Transverse colon (tissue), 4 donors: ENCODE data around the gene DOCK1. TPM values are rescaled to one million over a fixed set of nuclear protein-coding genes. Genes with fewer than 3 reads are reported as not detected.

Source experiments
- DNase-seq: peaks from one replicate; pipeline ENCODE4 v3.0.0-alpha.2; 2019
- H3K27ac ChIP-seq, 4 donors: fragments of 200-600 bp; sonication (generic); 2 replicates each; pipeline ENCODE4 v1.5.1; 2016 to 2018; ENCODE audit warnings: inconsistent platforms in 4 of 4
- H3K27me3 ChIP-seq: fragments of 200-600 bp; sonication (generic); 2 replicates; pipeline ENCODE4 v1.5.1; 2017; ENCODE audit warnings: inconsistent platforms
- H3K36me3 ChIP-seq, 4 donors: fragments of 200-600 bp; sonication (generic); 2 replicates each; pipeline ENCODE4 v1.5.1; 2017 to 2019; ENCODE audit warnings: inconsistent platforms in 4 of 4
- H3K4me1 ChIP-seq, 4 donors: fragments of 200-600 bp; sonication (generic); 2 replicates each; pipeline ENCODE4 v1.5.1; 2017 to 2020; ENCODE audit warnings: inconsistent platforms in 4 of 4
- H3K4me3 ChIP-seq, 4 donors: fragments of 200-600 bp; sonication (generic); 1 replicate in 1 of 4; 2 replicates in 3 of 4; pipeline versions ENCODE4 v1.5.1 to v1.6.1; 2017 to 2019; ENCODE audit warnings: inconsistent platforms in 4 of 4
- H3K9me3 ChIP-seq, 2 donors: fragments of 200-600 bp; sonication (generic); 2 replicates each; pipeline ENCODE4 v1.5.1; 2017 to 2019; ENCODE audit warnings: inconsistent platforms in 2 of 2
- EP300 ChIP-seq: sonication (generic); formaldehyde crosslinking; IDR thresholded peaks from one replicate; pipeline ENCODE4 v1.6.1; 2017; ENCODE audit warnings: antibody characterized with exemption, low read depth
- POLR2A ChIP-seq: fragments of 450-650 bp; IDR thresholded peaks from one replicate; pipeline ENCODE4 v1.6.1; 2016; ENCODE audit warnings: antibody characterized with exemption, mild to moderate bottlenecking, moderate library complexity
- POLR2AphosphoS5 ChIP-seq, 3 donors: sonication (generic); formaldehyde crosslinking; IDR thresholded peaks; one replicate each; pipeline ENCODE4 v1.6.1; 2016; ENCODE audit warnings: antibody characterized with exemption in 3 of 3
- WGBS, 2 donors: methylation state at CpG; one replicate each; pipeline ENCODE4 v1.1.5; 2018; ENCODE audit warnings: low coverage in 1 of 2; 5-methylcytosine and 5-hydroxymethylcytosine counted together
- in situ Hi-C, 4 donors: fragments of 200-750 bp; cut with MboI; loops; one replicate each; pipeline versions ENCODE4 v1.15.0 to v1.15.1; 2017; ENCODE audit warnings: low sequenced_read_pairs in 3 of 4, low pct_ligation_motif_present in 1 of 4, low pct_unique_long_range_greater_than_20kb in 1 of 4
- intact Hi-C: fragments of 100-400 bp; cut with DNase I; formaldehyde crosslinking; loops from one replicate; pipeline ENCODE4 v1.15.1; 2023; ENCODE audit warnings: low total_unique reads
- total RNA-seq, 4 donors: library from RNA; depleted of rRNA; stranded (reverse); fragments of >200 nt; gene quantifications; one replicate each; pipeline ENCODE4 v1.1.0, GENCODE V29; 2016
- TF ChIP-seq, protein P1 (sequence below), 5 experiments: fragments of 200-600 bp in 3 of 5; fragments of 450-650 bp in 2 of 5; sonication (generic) in 3 of 5; IDR thresholded peaks; 1 replicate in 2 of 5; 2 replicates in 3 of 5; pipeline ENCODE4 v1.5.1; 2016 to 2017; ENCODE audit warnings: antibody characterized with exemption in 5 of 5, inconsistent platforms in 3 of 5, mild to moderate bottlenecking in 2 of 5, moderate library complexity in 1 of 5

The DOCK1 gene
- total RNA-seq, 4 donors from 2014 or later, result 75.1 to 200 (median 92.5) TPM

DNA sequence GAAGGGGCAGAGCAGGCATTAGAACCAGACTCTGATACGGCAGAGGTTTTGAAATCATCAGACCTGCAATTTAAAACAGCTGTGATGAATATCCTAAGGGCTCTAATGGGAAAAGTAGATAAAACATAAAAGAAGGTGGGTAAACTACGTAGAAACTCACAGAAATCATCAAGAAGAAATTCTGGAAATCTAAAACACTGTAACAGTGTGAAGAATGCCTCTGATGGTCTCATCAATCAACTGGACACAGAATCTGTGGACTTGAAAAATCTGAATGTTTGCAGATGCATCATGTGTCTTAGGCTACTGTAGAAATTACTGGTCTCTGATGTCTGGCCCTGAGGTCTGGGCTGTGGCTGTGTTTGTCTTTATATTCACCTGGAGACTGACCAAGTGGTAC, 470.8 kb downstream of the DOCK1 start:
- WGBS, 2 donors, result 76 to 78% methylated on average over 2 of the region's 2 CpGs

DNA sequence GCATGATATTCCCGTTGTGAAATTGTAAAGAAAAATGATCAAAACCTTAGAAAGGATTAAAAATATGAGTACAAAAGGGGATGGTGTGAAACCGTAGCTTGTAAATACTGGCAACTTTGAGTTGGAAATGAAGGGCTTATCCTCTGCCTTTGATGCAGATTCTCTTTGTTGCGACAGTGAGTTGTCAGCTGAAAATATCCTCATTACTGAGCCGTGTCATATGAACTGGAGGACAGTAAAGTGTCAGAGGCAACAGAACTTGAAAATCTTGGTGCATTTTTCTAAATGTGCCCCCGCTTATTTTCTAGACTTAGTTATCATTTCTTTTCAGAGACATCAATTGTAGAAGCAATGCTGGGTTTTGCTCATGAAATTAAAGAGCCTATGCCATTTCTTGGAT, 473.4 kb downstream of the DOCK1 start:
- in situ Hi-C loops (no loop called here), intact Hi-C loops (no loop called here)
- Histone ChIP-seq H3K27ac (no peak overlapping the region), H3K36me3 (peaks cover 0 to 9% (median 0%) of the 10 kb centered on the region in 4 donors), H3K27me3 (no peaks in the 10 kb centered on the region), H3K9me3 (no peaks in the 10 kb centered on the region), H3K4me1 (no peaks in the 10 kb centered on the region), H3K4me3 (no peak overlapping the region)
- no peak for DNase-seq
- TF ChIP-seq, protein P1, sequence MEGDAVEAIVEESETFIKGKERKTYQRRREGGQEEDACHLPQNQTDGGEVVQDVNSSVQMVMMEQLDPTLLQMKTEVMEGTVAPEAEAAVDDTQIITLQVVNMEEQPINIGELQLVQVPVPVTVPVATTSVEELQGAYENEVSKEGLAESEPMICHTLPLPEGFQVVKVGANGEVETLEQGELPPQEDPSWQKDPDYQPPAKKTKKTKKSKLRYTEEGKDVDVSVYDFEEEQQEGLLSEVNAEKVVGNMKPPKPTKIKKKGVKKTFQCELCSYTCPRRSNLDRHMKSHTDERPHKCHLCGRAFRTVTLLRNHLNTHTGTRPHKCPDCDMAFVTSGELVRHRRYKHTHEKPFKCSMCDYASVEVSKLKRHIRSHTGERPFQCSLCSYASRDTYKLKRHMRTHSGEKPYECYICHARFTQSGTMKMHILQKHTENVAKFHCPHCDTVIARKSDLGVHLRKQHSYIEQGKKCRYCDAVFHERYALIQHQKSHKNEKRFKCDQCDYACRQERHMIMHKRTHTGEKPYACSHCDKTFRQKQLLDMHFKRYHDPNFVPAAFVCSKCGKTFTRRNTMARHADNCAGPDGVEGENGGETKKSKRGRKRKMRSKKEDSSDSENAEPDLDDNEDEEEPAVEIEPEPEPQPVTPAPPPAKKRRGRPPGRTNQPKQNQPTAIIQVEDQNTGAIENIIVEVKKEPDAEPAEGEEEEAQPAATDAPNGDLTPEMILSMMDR (IDR thresholded peaks at IDR 0.05), result no peak
- no peak for TF ChIP-seq POLR2A
- TF ChIP-seq EP300, result no peak
- TF ChIP-seq POLR2AphosphoS5 (IDR thresholded peaks at IDR 0.05), result no peak
- WGBS, 2 donors, result 93 to 98% methylated on average over 5 of the region's 5 CpGs

More for the DNA sequence above, 470.8 kb downstream of the DOCK1 start:
- Histone ChIP-seq H3K4me1 (no peaks in the 10 kb centered on the region), H3K27ac (no peak overlapping the region), H3K27me3 (no peaks in the 10 kb centered on the region), H3K36me3 (peaks cover 0 to 9% (median 0%) of the 10 kb centered on the region in 4 donors), H3K4me3 (no peak overlapping the region), H3K9me3 (no peaks in the 10 kb centered on the region)
- intact Hi-C loops (no loop called here), in situ Hi-C loops (no loop called here)
- DNase-seq, result no peak
- no peak for TF ChIP-seq POLR2AphosphoS5 (IDR thresholded peaks at IDR 0.05)

- in situ Hi-C loops (no loop called here), intact Hi-C loops (no loop called here)
- Histone ChIP-seq H3K4me1 (no peaks in the 10 kb centered on the region), H3K27me3 (no peaks in the 10 kb centered on the region), H3K36me3 (peaks cover 0 to 3% (median 0%) of the 10 kb centered on the region in 4 donors), H3K4me3 (no peak overlapping the region), H3K9me3 (no peaks in the 10 kb centered on the region), H3K27ac (no peak overlapping the region)
- WGBS, 2 donors, result 86% methylated on average over 18 of the region's 18 CpGs; no CpG with 5 or more reads in 1 of the 2 donors
- no peak for DNase-seq
- no peak for TF ChIP-seq POLR2AphosphoS5 (IDR thresholded peaks at IDR 0.05)
- TF ChIP-seq, protein P1 (IDR thresholded peaks at IDR 0.05), result no peak
- TF ChIP-seq POLR2A, result no peak
Measured at GRCh38 chr10:127384532-127384931, 479.3 kb downstream of the DOCK1 start.

DNA sequence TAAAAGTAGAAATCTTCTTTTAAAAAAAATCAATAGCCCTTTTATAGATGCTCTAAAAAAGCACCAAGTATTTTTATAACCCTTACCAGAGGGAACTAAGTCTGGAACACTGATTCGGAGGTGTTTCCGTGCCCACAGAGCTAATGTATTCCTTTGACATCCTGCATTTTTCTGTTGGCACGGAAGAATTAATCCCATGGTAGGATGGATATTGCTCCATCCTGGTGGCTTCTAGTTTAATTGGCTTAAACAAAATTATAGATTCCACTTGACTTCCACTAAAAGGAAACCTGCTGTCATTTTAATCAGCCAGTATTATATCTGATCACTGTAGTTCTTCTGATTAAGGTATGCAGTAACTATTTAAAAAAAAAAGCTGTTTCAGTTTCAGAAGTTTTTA, 479.8 kb downstream of the DOCK1 start:
- intact Hi-C loops (no loop called here), in situ Hi-C loops (no loop called here)
- Histone ChIP-seq H3K4me1 (no peaks in the 10 kb centered on the region), H3K36me3 (peaks cover 0 to 3% (median 0%) of the 10 kb centered on the region in 4 donors), H3K9me3 (no peaks in the 10 kb centered on the region), H3K4me3 (no peak overlapping the region), H3K27me3 (no peaks in the 10 kb centered on the region), H3K27ac (no peak overlapping the region)
- DNase-seq, result no peak
- TF ChIP-seq POLR2AphosphoS5 (IDR thresholded peaks at IDR 0.05) (no peak), EP300 (no peak), POLR2A (no peak)
- TF ChIP-seq, protein P1 (IDR thresholded peaks at IDR 0.05), result no peak
- 93 to 98% methylated on average over 3 of the region's 3 CpGs for WGBS, 2 donors

- Histone ChIP-seq H3K4me3 (no peak overlapping the region), H3K36me3 (peaks cover 0 to 3% (median 0%) of the 10 kb centered on the region in 4 donors), H3K27me3 (no peaks in the 10 kb centered on the region), H3K4me1 (no peaks in the 10 kb centered on the region), H3K27ac (no peak overlapping the region), H3K9me3 (no peaks in the 10 kb centered on the region)
- 85 to 88% methylated on average over 7 to 17 of the region's 17 CpGs for WGBS, 2 donors
- in situ Hi-C loops (no loop called here), intact Hi-C loops (no loop called here)
- no peak for DNase-seq
- TF ChIP-seq POLR2AphosphoS5 (IDR thresholded peaks at IDR 0.05) (no peak), POLR2A (no peak), EP300 (no peak)
- TF ChIP-seq, protein P1 (IDR thresholded peaks at IDR 0.05), result no peak
Measured at GRCh38 chr10:127386606-127387327, 481.5 kb downstream of the DOCK1 start.
